Bronchial epithelial cell (primary cell): ENCODE measurements around the gene RELL2. TPM values are rescaled to one million over a fixed set of nuclear protein-coding genes. Genes with fewer than 3 reads are reported as not detected.

Experiments used
- DNase-seq: peaks from one replicate; pipeline ENCODE4 v3.0.0-alpha.2; 2010; ENCODE audit warnings: low read depth
- FAIRE-seq: peaks from 2 replicates; lab custom pipeline; 2011; peaks lifted over from hg19 to GRCh38; lab: Jason Lieb, UNC
- H3K27me3 ChIP-seq: 2 replicates; pipeline ENCODE4 v1.5.1; 2011; ENCODE audit warnings: low read length; ENCODE audit not compliant: control insufficient read depth, insufficient read depth
- H3K36me3 ChIP-seq: 2 replicates; pipeline ENCODE4 v1.5.1; 2011; ENCODE audit warnings: low read length; ENCODE audit not compliant: control insufficient read depth, insufficient read depth
- H3K4me3 ChIP-seq: 2 replicates; pipeline ENCODE4 v1.5.1; 2011; ENCODE audit warnings: mild to moderate bottlenecking, low read depth, low read length, control low read depth
- CTCF ChIP-seq: IDR thresholded peaks from 2 replicates; pipeline ENCODE4 v1.5.1; 2011; ENCODE audit warnings: mild to moderate bottlenecking, moderate library complexity, low read length, control low read depth, inconsistent platforms; ENCODE audit not compliant: insufficient read depth, severe bottlenecking
- total RNA-seq: library from RNA; depleted of rRNA; stranded (reverse); fragments of >200 nt; gene quantifications from 2 replicates; pipeline ENCODE4 v1.2.1, GENCODE V29; 2014

The RELL2 gene
- total RNA-seq, 1 donor from 2014 or later, result 16.6 TPM

GRCh38 chr5:141657404-141657803 is 20.6 kb downstream of the RELL2 start:
- no peaks in the 10 kb centered on the region for H3K27me3 ChIP-seq
- no peak for DNase-seq
- no peak overlapping the region for H3K4me3 ChIP-seq
- TF ChIP-seq CTCF, result no peak
- FAIRE-seq, result no peak
- H3K36me3 ChIP-seq, result peaks cover 16% of the 10 kb centered on the region

- no peaks in the 10 kb centered on the region for H3K27me3 ChIP-seq
- DNase-seq (peak; percentile 90), FAIRE-seq (peak; percentile 97)
- H3K4me3 ChIP-seq, result no peak overlapping the region
- TF ChIP-seq CTCF, result no peak
- peaks cover 16% of the 10 kb centered on the region for H3K36me3 ChIP-seq
Measured at GRCh38 chr5:141657937-141658545, 21.2 kb downstream of the RELL2 start.

GRCh38 chr5:141662028-141662427 is 25.2 kb downstream of the RELL2 start:
- Histone ChIP-seq H3K27me3 (no peaks in the 10 kb centered on the region), H3K4me3 (no peak overlapping the region), H3K36me3 (peaks cover 8% of the 10 kb centered on the region)
- FAIRE-seq (no peak), DNase-seq (no peak)
- TF ChIP-seq CTCF, result no peak

- TF ChIP-seq CTCF, result no peak
- Histone ChIP-seq H3K4me3 (no peak overlapping the region), H3K36me3 (peaks cover 8% of the 10 kb centered on the region), H3K27me3 (no peaks in the 10 kb centered on the region)
- DNase-seq (no peak), FAIRE-seq (no peak)
Measured at GRCh38 chr5:141663506-141663905, 26.7 kb downstream of the RELL2 start.

- no peak for FAIRE-seq
Measured at GRCh38 chr5:141664733-141665461, 28.1 kb downstream of the RELL2 start.

More at GRCh38 chr5:141664733-141665461, 28.1 kb downstream of the RELL2 start:
- peaks cover 5% of the 10 kb centered on the region for H3K36me3 ChIP-seq
- TF ChIP-seq CTCF, result peak; percentile 91
- DNase-seq, result peak; percentile 55
- H3K27me3 ChIP-seq, result no peaks in the 10 kb centered on the region
- H3K4me3 ChIP-seq, result no peak overlapping the region
